Measurements from ENCODE around the gene KDELR3.

Gene KDELR3

GRCh38 chr22:38440747-38441350 is 27.0 kb upstream of the KDELR3 start:
- no peak for FAIRE-seq

GRCh38 chr22:38441620-38442287 is 26.1 kb upstream of the KDELR3 start:
- no peak for FAIRE-seq

- FAIRE-seq, result no peak
Measured at GRCh38 chr22:38442967-38443627, 24.8 kb upstream of the KDELR3 start.

GRCh38 chr22:38443628-38444521 is 24.0 kb upstream of the KDELR3 start:
- FAIRE-seq, result no peak

- no peak for FAIRE-seq
Measured at GRCh38 chr22:38444783-38445182, 23.1 kb upstream of the KDELR3 start.

GRCh38 chr22:38446018-38446601 is 21.8 kb upstream of the KDELR3 start:
- FAIRE-seq, result no peak

GRCh38 chr22:38448945-38449745 is 18.8 kb upstream of the KDELR3 start:
- FAIRE-seq, result no peak

- no peak for FAIRE-seq
Measured at GRCh38 chr22:38449776-38450175, 18.1 kb upstream of the KDELR3 start.

GRCh38 chr22:38450234-38450797 is 17.6 kb upstream of the KDELR3 start:
- FAIRE-seq, result no peak

GRCh38 chr22:38451404-38451803 is 16.5 kb upstream of the KDELR3 start:
- no peak for FAIRE-seq

- no peak for FAIRE-seq
Measured at GRCh38 chr22:38451864-38452263, 16.0 kb upstream of the KDELR3 start.

GRCh38 chr22:38452373-38453065 is 15.4 kb upstream of the KDELR3 start:
- no peak for FAIRE-seq

GRCh38 chr22:38453066-38453672 is 14.7 kb upstream of the KDELR3 start:
- no peak for FAIRE-seq

- no peak for FAIRE-seq
Measured at GRCh38 chr22:38453996-38454352, 13.9 kb upstream of the KDELR3 start.

- FAIRE-seq, result no peak
Measured at GRCh38 chr22:38454353-38455075, 13.4 kb upstream of the KDELR3 start.

- no peak for FAIRE-seq
Measured at GRCh38 chr22:38455076-38455529, 12.8 kb upstream of the KDELR3 start, which contains the start of gene KCNJ4. KCNJ4 (minus strand) TSS chr22:38455199; CDS start chr22:38428132, 27,067 bp downstream.

- no peak for FAIRE-seq
Measured at GRCh38 chr22:38455530-38456271, 12.2 kb upstream of the KDELR3 start.

- no peak for FAIRE-seq
Measured at GRCh38 chr22:38456272-38456835, 11.5 kb upstream of the KDELR3 start.
